NCI-H524 (cell line): ENCODE measurements around the gene ITIH5.

ENCODE experiments used
- DNase-seq, 2 experiments: peaks; one replicate each; lab custom pipeline; 2025; lab: John Stamatoyannopoulos, UW

Gene ITIH5

DNA sequence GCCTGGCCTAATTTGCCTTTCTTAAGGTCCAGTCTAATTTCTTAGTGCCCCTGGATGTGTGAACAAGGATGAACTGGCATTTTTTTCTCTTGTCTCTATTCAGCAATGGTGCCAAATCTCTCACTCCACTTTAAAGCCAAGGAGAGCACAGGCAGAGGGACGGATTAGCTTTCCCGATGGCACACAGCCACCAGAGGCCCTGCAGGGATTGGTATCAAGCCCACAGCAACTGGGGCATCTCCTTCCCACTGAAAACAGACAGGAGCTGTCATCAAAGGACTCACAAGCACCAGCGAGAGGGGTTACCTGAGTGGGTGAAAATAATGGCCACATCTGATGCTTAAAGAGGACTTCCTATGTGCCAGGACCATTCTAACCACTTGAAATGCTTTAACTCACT lies 83.1 kb downstream of the ITIH5 start:
- DNase-seq: no peak

DNA sequence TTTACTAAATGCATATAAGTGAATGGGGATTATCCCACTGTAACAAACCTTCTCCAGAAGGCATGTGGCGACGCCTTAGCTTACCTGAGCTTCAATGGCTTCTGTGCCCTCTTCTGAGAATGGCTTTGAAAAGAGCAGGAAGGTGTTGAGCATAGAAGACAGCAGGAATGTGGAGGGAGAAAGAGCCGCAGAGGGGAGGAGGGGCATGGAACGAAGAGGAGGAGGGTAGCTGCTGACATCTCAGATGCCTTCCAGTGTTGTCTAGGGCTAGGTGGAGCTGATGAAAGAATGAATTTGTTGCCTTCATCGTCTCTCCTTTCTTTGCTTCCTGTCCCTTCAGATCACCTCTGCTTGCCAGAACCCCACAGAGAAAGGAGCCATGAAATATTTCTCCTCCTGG lies 86.2 kb downstream of the ITIH5 start:
- DNase-seq: no peak

DNA sequence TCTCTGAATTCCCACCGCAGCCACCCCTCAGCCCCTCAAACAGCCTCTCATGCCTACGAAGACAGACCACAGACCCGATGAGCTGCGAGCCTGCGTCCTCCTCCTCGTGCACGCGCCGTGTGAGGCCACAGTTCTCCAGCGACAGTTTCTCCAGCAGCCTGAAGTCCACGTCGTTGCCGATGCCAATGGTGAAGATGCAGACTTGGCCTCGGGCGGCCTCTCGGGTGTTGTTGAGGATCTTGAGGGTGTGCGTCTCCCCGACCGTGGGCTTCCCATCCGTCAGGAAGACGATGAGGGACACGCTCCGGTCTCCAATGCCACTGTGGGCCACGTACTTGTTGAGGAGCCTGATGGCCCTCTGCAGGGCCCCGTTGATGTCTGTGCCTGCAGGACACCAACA lies 87.1 kb downstream of the ITIH5 start:
- DNase-seq: no peak

DNA sequence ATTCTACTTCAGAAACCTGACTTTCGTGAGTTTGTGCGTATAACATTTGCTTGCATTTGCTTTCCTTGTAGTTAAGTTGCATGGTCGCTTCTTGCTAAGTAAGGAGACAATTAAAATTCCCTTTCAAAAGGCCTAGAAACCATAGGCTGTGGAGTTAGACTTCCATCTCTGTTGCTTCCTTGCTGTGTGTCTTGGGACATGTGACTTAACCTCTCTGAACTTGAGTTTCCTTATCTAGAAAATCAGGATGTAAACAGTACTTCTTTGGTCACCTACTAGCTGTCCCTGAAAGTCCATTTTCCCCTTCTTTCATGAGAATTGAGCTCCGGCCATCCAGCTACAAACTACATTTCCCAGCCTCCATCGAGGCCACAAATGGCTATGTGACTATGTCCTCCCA lies 89.2 kb downstream of the ITIH5 start:
- DNase-seq: no peak

DNA sequence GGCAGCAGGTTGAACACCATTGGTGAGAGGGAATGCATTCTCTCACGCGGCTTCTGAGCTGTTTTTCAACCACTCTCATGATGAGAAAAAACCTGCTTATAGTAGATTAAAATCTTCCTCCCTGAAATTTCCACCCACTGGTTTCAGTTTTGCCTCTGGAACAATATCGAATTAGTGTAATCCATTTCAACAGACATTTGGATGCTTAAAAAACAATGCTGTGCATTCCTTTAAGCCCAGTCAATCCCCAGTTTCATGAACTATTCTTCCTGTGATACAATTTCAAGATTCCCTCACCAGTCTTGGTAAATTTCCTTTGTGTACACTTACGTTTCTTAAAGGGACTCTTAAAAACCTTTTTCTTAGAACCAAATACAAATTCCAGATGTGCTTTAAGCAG lies 89.6 kb downstream of the ITIH5 start:
- no peak for DNase-seq

DNA sequence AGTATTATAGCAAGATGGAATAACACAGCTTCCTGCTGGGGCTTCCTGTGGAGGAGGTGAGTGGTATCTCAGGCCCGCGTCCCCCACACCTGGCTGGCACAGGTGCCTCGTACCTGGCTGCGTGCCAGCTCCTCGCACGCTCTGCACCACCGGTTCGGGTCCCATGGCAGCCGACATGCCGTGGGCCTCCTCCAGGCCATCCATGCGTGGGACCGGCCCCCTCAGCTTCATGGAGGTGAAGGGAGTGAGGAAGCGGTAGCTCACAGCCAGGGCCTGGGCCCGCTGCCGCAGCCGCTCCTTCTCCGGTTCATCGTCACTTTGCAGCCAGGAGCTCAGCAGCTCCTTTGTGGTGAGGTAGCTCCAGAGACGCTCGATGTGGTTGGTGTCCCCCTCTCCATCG lies 90.4 kb downstream of the ITIH5 start:
- DNase-seq: no peak

DNA sequence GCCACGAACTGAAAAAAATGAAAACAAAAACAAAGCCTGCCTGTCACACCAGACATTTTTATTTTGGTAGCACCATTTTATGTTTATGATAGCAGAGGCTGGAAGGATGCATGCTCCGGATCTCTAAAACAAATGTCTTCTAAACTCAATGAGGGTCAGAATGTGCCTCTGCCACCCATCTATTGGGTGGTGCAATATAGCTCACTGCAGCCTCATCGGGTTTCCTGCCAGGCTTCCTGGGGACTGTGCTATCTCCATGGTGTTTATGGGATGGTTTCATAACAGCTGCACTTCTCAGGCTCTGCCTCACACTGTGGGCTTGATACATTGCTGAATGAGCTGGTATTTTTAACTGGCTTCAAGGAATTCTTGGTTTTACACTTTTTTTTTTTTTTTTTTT lies 94.4 kb downstream of the ITIH5 start:
- DNase-seq: no peak

DNA sequence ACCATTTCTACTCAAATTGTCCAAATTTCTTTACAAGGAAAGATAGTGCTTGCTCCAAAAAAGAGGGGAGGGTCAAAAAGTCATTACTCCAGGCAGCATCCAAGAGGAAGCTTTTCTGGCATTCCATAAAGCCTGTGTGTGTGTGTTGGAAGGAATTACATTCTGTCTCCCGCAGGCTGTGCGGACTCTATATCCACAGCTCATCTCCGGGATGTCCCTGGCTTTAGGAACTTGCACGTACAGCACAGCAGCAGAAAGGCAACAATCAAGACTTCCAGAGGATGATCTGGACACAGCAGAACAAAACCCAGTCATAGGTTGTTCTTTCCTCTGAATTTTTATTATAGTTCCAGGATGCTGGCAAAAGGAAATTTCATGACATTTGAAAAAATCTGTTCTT lies 94.8 kb downstream of the ITIH5 start:
- DNase-seq: no peak

DNA sequence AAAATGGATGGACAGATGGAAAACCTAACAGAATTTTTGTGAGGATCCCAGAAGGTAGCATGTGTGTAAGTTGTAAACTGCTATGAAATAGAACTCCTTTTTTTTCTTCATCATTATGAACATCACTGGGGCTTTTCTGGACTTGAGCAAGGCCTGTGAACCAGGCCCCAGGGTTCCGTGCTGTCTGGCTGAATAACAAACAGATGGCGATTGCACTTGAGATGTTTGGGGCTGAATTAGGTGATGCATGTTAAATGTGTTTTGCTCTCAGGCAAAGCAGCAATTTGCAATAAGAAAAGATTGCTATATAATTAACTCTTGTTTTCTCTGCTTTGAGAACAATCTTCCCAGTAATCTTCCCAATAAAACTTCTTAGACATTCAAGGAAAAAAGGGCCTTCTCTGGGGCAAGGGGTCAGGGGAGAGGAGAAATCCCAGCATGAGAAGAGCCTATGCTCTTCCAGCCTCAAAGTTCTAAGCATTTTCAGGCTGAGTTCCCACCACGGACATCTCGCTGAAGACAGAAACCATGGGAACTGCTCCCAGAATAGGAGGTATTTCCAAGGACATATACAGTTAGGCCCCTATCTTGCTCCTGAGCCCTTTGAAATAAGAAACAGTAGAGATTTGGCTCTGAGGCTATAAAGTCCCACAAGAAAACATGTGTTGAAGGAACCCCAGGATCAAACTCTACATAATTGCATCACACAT lies 98.7 kb downstream of the ITIH5 start:
- peak in 1 of 2 experiments; percentile 62 for DNase-seq

DNA sequence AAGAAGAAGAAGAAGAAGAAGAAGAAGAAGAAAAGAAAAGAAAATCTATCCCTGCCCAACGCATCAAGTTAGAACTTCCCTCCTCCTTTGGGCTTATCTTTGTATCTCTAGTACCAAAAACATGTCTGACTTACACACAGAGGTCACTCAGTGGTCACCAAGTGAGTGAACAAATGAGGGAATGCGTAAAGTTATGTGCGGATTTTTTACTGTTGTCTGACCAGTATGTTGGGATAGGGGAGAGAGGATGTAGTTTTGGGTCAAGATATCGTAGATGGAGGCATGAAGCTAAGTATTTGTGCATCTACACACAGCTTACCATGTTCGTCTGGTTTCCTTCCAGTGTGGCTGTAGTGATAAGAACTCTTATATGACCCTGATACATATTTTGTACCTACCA lies 99.9 kb downstream of the ITIH5 start:
- DNase-seq: no peak

DNA sequence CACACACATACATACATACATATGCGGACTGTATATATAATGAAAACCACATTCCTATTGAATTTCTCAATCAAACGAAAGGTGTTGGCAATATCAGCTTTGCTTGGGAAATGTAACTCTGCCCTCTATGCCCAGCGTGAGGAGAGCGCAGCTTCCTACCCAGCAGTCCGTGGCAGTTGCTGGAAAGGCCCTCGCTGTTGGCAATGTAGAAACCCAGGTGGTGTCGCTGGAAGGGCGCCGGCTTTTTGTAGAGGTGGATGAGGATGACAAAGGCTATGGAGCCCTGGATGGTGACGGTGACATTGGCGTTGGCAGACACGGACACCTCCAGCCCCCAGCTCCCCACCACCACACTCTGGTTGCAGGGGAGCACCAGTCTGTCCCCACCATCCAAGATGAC lies 100.9 kb downstream of the ITIH5 start:
- DNase-seq: no peak

DNA sequence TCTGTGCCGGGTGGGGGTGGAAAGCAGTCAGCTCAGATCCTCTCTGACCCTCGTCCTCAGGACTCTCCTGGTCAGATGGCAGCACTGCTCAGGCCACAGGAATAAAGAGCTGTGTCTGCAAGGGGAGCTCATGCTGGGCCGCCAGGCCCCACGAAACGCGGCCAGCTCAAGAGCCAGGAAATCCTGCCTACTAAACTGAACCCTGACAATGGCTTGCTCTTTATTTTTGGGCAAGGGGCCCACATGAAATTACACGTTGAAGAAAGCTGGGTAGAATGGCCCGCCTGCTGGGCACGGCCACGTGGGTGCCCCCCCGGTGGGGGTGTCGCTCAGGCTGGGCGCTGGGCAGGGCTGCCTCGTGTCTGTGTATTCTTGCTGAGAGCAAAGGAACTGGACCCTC lies 103.0 kb downstream of the ITIH5 start:
- DNase-seq: no peak

DNA sequence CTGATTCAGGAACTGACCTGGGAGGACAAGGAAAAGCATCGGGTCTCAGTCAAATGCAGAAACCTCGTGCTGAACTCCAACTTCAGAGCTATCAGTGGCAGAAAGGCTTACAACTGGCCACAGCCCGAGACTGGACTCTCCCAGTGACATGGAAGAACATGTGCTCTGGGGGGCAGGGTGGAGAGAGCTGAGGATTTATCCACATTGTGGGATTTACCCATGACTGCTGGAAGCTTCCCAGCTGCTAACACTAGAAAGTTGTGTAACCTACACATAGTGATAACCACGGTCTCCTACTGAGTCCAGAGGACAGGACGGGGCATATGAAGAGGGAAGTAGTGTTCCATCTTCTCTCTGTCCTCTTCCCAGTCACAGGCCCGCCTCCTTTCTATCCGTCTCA lies 103.4 kb downstream of the ITIH5 start:
- DNase-seq: no peak

DNA sequence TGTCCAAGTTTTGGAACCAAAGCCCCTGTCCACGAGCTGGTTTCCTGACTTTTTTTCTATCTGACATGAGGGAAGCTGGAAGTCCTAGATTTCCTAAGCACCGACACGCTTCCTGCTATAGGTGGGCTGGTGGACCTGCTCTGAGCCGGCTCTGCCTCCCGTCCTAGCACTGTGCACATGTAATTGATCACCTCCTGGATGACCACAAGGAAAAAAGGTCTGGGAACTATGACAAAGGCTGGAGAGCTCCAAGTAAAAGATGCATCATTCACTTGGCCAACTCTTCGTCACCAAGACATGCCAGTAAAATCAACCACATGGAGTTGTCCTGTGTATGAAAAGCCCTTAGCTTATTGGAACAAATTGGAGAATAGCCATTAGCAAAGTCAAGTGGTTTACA lies 104.8 kb downstream of the ITIH5 start:
- DNase-seq: no peak

DNA sequence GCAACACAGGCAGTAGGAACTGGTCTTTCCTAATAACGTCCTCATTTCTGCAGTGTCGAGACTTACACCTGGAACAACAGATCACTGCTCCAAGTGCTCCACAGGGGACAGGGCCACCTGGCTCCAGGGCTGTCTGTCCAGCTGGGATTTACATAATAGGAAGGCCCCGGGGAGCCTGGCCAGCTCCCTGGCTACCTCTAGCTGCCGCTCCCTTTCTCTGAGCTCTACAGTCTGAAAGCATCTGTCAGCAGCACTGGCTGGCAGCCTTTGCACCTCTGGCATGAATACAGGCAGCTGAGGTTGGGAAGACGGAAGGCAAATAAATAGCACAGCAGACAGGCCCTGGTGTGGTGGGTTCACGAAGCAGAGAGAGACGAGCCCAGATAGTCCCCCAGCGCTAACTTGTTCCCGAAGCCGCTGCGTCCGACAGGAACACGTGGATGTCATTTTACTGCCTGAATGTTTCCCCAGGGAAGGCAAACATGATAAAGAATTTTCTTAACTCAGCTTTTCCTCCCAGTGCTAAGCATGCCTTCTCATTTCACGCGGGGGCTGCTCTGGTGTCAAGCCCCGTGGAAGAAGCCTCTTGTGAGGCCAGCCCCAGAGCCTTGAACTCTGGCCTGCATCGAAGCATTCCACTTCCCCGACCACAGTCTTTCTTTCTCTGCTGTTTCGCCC lies 105.4 kb downstream of the ITIH5 start:
- DNase-seq: peak; percentile 6 to 73

DNA sequence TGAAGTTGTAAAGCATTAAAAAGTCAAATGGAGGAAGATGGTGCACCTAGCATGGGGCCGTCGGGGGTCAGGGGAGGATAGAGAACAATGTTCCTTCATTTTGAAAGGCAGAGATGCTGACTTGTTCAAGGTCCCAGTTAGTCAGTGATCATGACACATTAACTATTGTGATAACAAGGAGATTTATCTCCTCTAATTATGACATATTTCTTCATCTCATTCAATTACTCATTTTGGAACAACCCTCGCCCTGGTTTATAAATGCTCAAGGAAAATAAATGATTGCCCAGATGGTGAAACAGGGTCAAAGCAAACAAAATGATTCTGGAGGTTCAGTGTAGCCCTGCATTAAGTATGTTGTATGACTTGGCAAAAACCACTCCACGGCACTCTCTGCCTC lies 106.2 kb downstream of the ITIH5 start:
- DNase-seq: no peak

DNA sequence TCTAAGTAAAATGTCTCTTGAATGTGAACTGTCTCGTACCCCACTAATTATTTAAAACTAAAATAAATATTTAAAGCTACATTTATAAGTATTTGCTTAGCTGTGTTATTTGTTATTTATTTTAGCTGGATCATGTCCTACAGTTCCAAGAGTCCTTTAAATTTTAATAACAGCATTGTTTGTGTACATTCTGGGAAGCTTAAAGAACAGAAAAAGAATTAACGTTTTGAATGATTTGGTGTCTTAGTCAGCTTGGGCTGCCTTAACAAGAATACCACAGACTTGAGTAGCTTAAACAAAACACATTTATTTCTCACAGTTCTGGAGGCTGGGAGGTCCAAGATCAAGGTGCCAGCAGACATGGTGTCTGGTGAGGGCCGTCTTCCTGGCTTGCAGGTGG lies 107.4 kb downstream of the ITIH5 start:
- DNase-seq: no peak

DNA sequence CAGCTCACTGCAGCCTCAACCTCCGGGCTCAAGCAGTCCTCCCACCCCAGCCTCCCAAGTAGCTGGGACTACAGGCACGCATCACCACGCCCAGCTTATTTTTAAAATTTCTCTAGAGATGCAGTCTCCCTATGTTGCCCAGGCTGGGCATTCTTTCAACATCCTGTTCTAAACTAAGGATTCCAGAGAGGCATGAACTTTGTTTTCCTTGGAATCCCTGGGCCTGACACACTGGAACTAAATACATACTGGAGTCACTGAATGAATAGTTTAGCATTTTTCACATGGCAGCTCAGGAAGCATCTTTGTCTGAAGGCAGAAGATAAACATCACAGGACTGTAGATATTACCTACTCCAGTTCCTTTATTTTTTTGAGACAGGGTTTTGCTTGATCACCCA lies 108.7 kb downstream of the ITIH5 start:
- DNase-seq: no peak

DNA sequence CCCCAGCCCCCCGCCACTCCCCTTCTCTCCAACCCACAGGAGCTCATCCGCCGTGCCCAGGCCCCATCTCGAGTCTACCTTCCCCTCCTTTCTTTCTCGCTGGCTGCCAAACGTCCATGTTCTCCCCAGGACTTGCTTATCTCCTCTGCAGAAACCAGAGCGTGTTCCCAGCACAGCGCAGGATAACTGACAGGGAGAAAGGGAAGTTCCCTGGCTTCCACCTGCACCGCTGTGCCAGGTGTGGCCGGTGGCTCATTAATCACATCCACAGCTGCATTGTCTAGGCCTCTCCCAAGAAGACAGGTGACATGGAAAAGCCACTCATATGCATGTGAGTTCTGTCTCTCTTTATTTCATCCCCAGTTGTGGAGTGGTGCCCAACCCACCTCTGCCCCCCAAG lies 113.2 kb downstream of the ITIH5 start:
- DNase-seq: no peak

DNA sequence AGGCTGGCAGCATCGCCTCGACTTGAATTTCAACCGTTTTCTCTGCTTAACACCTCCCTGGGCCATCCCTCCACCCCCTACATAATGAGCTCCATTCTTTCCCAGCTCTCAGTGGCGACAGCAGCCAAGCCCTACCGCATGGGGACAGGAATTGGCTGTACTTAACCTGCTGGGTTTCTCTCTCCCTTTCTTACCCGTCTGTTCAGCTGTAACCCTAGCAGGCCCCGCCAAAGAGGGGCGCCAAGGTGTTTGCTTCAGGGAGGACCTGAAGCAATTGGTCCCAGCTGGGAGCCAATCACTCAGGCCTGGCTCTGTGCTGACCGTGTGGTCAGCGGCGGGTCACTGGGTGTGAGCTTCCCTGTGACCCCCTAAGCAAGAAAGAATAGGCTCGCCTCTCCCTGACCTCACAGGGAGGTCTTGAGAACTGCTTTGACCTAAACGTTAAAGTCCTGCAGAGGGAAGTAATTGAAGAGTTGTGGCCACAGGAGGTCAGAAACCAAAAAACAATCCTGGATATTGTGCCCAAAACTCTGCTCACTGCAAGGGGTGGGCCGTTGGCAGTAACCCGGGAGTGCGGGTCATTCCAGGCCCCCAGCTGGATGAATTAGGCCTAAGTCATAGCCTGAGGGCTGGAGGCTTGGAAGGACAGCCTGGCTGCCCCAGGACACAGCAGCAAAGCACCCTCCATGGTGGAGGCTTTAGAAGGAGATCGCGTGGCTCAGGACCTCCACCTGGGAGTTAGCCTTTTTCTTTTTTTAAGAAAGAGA lies 114.6 kb downstream of the ITIH5 start:
- DNase-seq: no peak

DNA sequence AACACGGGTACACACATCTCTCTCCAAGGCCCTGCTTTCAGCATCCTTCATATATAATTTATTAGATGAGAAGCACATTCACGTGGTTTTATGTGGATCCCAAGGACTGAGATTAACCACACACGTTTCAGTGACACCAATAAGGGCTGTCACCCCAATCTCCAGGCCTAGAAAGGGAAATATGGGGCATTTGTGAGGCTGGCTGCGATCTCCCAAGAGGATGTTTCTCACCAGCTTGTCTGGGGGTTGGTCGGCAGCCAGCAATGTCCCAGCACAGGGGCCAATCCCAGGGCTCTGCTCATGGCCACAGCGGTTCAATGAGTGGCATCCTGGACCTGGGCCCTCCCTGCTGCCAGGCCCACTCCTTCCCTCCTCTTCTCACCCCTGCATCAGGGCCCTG lies 115.5 kb downstream of the ITIH5 start:
- no peak for DNase-seq

DNA sequence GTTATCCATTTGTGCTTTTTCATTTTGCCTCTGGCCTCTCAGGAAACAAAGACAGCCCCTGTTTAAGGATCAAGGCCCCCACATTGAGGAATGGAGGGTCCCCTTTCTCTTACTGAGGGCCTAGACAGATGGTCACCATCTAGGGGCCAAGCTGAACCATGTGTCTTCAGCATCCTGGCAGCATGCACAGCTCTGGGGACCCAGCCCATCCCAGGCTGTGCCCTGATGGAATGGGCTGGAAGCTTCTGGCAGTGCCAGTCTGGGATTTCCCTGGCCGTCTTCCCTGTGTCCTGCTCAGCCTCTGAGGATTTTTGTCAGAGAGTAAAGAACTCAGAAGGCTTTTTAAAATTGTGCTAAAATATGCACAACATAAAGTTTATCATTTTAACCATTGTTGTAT lies 116.8 kb downstream of the ITIH5 start:
- DNase-seq: no peak

DNA sequence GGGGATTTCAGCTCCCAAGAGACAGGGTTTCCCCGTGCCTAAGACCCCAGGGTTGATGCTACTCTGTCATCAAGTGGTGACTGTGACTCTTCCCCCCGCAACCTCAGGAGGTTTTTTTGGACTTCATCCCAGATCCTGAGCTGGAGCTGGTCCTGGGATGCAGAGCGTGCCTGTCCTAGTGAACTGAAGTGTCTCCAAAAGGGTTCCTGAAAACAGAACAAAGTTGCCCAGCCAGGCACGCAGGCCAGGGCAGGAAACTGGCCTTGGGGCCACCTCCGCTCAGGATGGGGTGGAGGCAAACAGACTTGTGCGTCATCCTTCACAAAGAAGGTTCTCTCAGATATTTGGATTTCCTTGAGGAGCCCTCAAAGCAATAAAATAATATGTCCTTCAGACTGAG lies 118.9 kb downstream of the ITIH5 start:
- no peak for DNase-seq
